ENCODE data around the gene NUMA1.

NUMA1 gene

DNA sequence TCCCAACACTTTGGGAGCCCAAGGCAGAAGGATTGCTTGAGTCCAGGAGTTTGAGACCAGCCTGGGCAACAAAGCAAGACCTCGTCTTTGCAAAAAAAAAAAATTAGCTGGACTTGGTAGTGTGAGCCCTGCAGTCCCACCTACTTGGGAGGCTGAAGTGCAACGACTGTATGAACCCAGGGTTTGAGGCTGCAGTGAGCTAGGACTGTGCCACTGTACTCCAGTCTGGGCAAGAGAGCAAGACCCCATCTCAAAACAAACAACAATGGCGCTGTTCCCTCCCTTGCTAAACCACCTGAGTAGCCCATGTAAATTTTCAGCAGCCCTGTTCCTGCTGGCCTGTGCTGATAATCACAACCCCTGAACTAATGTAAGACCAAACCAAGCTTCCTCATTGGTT, 19.7 kb upstream of the NUMA1 start:
- no peak for DNase-seq

- no peak for DNase-seq
These were observed 18.4 kb upstream of the NUMA1 start for GRCh38 chr11:72098741-72099140.

GRCh38 chr11:72091292-72091691, 10.9 kb upstream of the NUMA1 start:
- DNase-seq = peak; percentile 54

DNA sequence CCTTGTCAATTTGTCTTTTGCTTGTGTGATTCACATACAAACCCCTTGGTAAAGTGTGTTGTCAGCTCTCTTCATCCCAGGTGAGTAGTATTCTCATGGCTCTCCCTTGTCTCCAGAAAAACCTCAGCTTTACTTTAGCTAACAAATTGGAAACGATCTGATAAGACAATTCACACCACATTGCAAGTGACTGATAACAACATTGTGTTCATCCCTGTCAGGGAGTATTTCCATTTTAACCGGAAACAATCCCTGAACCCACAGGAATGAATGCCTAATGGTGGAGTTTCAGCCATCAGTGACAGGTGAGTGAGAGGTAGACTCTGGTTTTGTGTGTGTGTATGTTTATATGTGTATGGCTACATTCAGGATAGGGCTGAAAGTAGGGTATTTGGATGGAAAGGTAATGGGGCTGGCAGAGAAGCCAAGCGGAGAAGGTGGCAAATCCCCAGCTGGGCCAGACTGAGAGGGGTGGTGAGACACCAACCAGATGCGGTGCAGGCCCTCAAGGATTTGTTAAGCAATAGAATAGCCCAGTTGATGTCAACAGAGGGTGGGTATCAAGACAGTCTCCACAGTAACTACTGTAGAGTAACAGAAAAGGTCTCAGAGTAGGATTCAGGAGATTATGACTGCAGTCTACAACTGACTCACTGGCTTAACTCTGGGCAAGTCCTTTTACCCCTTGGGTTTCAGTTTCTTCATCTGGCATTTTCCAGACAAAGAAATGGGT, 7.9 kb upstream of the NUMA1 start:
- DNase-seq = no peak

DNA sequence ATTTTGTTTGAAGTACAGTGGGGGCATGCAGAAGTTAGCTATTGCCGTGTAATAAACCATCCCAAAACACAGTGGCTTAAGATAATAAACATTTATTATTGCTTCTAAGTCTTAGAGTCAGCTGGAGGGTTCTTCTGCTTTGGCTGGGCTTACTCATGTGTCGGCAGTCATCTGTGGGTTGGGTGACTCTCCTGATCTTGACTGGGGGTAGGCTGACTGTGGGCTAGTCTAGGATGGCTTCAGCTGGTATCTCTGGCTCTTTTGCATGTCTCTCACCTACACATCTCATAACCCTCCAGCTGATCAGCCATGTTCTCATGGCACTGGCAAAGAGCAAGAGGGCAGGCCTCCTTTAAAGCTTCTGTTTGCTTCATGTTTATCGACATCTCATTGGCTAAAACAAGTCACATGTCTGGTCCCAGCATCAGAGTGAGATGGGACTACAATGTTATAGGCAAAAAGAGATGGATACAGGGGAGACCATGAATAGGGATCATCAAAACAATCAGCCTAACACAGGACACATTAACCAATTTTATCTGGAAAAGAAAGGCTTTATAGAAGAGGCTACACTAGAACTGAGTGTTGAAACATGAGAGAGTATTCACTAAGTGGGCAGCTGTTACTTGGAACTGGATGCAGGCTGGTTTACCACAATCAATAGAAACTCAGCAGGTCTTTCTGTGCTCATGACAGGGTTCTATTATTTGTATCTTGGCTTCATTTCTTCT, 5.4 kb upstream of the NUMA1 start:
- no peak for DNase-seq

DNA sequence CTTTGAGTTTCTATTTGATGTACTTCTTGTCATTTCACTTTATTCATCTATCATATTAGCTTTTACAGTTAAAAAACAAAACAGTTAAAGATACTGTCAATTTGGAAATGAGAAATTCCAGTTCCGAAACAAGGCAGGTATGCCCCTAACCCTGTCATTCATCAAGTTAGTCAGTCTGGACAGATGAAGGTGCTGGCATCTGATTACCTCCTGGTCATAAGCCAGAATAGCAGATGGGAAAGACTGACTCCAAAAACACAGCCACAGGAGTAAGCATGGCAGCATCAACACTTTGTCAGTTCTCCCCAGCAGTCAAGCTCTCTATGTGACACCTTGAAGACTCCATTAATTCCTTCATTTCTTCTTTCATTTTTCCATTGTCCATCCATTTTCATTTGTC, 4.6 kb upstream of the NUMA1 start:
- no peak for DNase-seq

DNA sequence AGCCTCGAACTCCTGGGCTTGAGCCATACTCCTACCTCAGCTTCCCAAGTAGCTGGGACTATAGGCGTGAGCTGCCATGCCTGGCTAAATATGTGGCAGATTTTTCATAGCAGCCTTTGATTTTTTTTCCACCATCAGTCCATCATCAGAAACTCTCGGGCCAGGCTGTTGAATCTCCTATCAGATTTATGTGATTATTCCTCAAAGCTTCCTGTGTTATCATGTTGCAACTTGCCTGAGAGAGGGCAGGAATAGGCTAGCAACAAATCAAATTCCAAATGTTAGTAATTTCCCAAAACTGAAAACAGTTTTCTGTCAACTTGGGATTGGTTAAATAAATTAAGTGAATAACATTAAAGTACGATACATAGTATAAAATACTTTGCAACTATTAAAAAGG, 3.7 kb upstream of the NUMA1 start:
- DNase-seq = no peak

DNA sequence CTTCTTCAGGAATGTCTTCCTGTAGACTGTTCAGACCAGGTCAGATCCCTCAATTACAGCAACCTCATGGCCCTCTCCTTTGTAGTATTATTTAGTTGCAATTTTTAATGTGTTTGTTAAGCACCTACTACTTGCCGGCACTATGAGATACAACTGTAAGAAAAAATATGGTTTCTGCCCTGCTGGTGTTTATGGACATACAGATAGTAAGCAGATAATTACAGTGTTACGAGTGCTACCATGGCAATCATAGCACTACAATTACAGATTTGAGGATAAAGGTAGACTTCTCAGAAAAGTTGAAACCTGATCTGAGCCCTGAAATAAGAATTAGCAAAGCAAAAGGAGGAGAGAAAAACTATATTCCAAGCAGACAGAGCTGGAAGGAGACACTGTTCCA, 3.1 kb upstream of the NUMA1 start:
- no peak for DNase-seq

DNA sequence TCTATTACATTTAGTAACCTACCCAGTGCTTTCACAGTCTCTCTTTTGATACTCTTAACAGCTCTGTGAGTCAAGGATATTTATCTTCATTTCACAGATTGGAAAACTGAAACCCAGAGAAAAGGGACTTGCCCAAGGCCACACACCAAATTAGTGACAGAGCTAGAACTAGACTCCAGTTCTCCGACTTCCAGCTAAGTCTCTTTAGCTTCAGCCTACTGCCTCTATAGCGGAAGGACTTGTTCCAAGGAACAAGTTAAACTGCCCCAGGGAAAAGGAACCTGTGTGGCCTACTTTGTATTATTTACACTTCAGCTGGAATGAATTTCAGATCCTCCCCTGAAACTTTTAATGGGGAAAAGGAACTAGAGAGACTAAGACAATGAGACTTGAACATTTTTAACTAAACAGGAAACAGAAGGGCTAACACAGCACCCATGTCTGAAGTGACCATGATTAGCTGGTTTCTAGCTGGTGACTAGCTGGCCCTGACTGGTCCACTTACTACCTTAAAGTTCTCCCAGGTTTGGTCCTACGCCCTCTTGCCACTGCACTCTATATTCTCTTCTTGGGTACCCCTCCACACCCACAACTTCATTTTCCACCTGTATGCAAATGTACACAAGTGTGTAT, 1.6 kb upstream of the NUMA1 start:
- DNase-seq = peak; percentile 14

DNA sequence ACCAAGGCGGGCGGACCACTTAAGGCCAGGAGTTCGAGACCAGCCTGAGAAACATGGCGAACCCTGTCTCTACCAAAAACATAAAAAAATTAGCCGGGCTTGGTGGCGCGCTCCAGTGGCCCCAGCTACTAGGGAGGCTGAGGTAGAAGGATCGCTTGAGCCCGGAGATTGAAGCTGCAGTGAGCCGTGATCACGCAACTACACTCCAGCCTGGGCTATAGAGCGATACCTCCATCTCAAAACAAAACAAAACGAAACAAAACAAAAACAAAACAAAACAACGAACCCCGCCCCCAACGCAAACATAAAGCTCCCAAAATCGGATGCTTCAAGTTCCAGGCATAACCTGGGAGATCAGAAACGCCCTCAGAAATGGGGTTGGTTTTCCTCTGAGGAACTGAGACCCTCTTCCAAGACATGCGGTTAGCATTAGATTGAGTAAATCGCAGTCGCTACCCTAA, 872 bp upstream of the NUMA1 start:
- no peak for DNase-seq

DNA sequence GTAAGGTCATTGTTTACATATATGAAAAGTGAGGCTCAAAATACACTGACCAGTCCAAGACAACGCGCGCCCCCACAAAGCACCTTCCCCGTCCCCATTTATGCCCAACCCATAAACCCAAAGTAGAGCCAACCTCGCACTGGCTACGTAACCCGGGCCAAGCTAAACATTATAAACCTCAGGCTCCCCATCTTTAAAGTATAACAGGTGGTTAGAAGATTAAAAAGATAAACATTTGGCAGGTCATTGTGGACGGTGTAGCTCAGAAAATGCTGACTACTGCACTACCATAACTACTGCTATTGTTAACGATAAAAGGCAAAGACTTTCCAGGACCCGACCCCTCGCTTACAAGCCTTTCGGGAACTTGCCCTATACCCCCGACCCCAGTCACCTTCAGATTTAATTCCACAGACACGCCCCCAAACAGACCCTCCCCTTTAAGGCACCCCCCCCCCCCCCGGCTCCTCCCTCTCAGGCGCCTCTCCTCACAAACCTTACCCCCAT, 470 bp downstream of the NUMA1 start:
- DNase-seq = no peak

- no peak for DNase-seq
These were observed 1.9 kb downstream of the NUMA1 start for GRCh38 chr11:72078477-72078876.

- no peak for DNase-seq
These were observed 4.6 kb downstream of the NUMA1 start for GRCh38 chr11:72075756-72076155.

GRCh38 chr11:72075109-72075508, 5.2 kb downstream of the NUMA1 start:
- DNase-seq = no peak

- no peak for DNase-seq
These were observed 8.0 kb downstream of the NUMA1 start for GRCh38 chr11:72072348-72072747.

DNA sequence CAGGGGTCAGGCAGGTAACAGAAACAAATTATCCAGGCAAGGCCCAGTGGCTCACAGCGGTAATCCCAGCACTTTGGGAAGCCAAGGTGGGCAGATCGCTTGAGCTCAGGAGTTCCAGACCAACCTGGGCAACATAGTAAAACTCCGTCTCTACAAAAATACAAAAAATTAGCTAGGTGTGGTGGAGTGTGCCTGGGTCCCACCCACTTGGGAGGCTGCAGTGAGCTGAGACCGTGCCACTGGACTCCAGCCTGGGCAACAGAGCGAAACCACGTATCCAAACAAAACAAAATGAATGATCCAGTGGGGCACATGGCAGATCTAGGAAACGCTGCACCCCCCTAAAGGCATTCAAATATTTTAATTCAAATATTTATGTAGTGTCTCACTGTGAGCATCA, 9.9 kb downstream of the NUMA1 start:
- no peak for DNase-seq

GRCh38 chr11:72069787-72070251, 10.5 kb downstream of the NUMA1 start:
- no peak for DNase-seq

GRCh38 chr11:72069200-72069599, 11.1 kb downstream of the NUMA1 start:
- no peak for DNase-seq

DNA sequence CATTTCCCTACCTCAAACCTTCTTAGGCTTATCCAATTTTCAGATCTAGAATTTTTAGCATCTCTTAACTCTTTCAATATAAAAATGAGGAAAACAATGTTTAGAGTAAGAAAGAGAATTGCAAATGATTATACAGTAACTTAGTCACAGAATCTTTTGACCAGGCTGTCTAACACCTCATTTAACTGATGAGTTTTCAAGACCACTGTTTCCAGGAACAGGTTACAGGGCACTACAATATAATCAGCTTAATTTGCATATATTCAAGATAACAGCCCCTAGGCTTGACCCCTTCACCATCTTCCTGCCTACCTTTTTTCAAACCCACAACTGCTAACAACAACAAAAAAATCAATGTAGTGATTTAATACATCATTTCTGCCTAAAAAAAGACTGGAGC, 12.7 kb downstream of the NUMA1 start:
- no peak for DNase-seq

DNA sequence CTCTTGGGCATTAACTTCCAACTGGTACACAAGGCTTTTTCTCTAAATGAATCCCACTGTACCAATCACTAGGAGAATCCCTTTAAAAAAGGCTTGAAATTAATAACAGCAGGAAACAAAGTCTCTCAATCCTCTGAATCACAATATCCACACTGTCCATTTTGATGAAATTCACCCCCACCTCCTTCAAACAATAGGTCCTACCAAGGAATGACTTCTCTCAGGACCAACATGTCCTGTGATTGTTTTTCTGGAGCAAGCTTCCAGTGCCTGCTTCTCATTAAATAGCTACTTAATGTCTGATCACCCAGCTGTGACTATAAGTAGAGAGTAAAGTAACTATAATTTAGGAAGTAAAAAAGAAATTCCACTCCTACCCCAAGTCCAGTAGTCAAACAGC, 13.1 kb downstream of the NUMA1 start:
- no peak for DNase-seq

GRCh38 chr11:72066855-72067254, 13.5 kb downstream of the NUMA1 start:
- no peak for DNase-seq

GRCh38 chr11:72061739-72062396, 18.5 kb downstream of the NUMA1 start:
- DNase-seq = no peak

DNA sequence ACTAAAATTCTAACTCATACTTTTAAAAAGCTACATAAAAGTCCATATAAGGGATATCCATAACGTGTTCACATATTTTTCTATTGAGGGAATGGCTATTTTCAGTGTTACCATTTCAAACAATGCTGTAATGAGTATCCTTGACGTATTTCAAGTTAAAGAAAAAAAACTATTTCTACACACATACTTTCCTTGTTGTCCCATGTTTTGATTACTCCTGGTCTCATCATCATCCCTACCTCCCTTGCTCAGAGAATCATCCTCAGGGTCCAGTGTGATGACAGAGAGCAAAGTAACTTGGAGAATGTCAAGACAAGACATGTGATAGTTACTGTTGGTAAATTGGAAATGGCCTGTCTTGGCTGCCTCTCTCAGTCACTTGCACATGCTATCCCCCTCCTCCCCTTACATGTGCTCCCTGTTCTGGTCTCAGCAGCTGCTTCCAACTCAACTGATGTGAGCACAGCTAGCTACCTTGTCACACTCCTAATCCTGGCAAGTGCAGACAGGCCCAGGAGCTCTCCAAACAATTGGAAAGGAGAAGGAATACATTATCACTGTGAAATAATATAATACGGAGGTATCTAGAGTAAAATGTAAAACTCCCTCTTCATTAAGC, 21.8 kb downstream of the NUMA1 start:
- no peak for DNase-seq
